HTR-8/SVneo (cell line): ENCODE results near the gene VSIG4.
"Not testable (repeated sequence)": the region's sequence is repeated elsewhere in the genome, so short reads cannot be mapped to it uniquely, and the experiment has no call there.

ENCODE experiments used
- DNase-seq: peaks from one replicate; pipeline ENCODE4 v3.0.0; 2011; ENCODE audit warnings: low spot score, mixed read lengths; ENCODE audit not compliant: insufficient read length
- FAIRE-seq: peaks from 2 replicates; lab custom pipeline; 2011; peaks lifted over from hg19 to GRCh38; lab: Jason Lieb, UNC

The VSIG4 gene

GRCh38 chrX:65993332-65993731, 46.5 kb downstream of the VSIG4 start:
- no peak for DNase-seq
- no peak for FAIRE-seq

- FAIRE-seq (no peak), DNase-seq (no peak)
Measured at GRCh38 chrX:65990702-65991101, 49.2 kb downstream of the VSIG4 start.

- FAIRE-seq, result no peak
- DNase-seq, result no peak
Measured at GRCh38 chrX:65987811-65988210, 52.1 kb downstream of the VSIG4 start.

- DNase-seq (peak; percentile 0), FAIRE-seq (no peak)
Measured at GRCh38 chrX:65985922-65986588, 53.8 kb downstream of the VSIG4 start.

GRCh38 chrX:65985211-65985610, 54.7 kb downstream of the VSIG4 start:
- DNase-seq, result no peak
- no peak for FAIRE-seq

GRCh38 chrX:65977161-65977560, 62.7 kb downstream of the VSIG4 start:
- not testable (repeated sequence) for DNase-seq, FAIRE-seq

- FAIRE-seq (no peak), DNase-seq (no peak)
Measured at GRCh38 chrX:65976161-65976560, 63.7 kb downstream of the VSIG4 start.

GRCh38 chrX:65975161-65975751, 64.6 kb downstream of the VSIG4 start:
- not testable (repeated sequence) for DNase-seq, FAIRE-seq
